B cell (primary cell): ENCODE measurements around the gene ITSN1. TPM values are rescaled to one million over a fixed set of nuclear protein-coding genes. Genes with fewer than 3 reads are reported as not detected.

Experiments used
- ATAC-seq: fragments of 200-7000 bp; cut with Tn5 transposase; one replicate; pipeline ENCODE4 v1.10.0; 2021; ENCODE audit warnings: low read depth, mild to moderate bottlenecking, moderate number of reproducible peaks, moderate library complexity
- CTCF ChIA-PET: fragments of 350-600 bp; sonication (Branson Sonifier 250); formaldehyde crosslinking; loops from one replicate; lab custom pipeline; 2021; ENCODE audit warnings: antibody characterized with exemption, inconsistent platforms; lab: Charles Lee
- POLR2A ChIA-PET: fragments of 350-600 bp; sonication (Branson Sonifier 250); formaldehyde crosslinking; loops from one replicate; lab custom pipeline; 2021; ENCODE audit warnings: antibody characterized with exemption; lab: Charles Lee
- DNase-seq: peaks from one replicate; pipeline ENCODE4 v3.0.0; 2013
- H2AFZ ChIP-seq: 2 replicates; pipeline ENCODE4 v1.6.1; 2012; ENCODE audit warnings: mild to moderate bottlenecking, low read depth, low read length; ENCODE audit not compliant: insufficient read depth, poor library complexity, severe bottlenecking
- H3K27ac ChIP-seq, 2 donors: 1 replicate in 1 of 2; 2 replicates in 1 of 2; pipeline ENCODE4 v1.5.1; 2012 to 2013; ENCODE audit warnings: low read length in 2 of 2, mild to moderate bottlenecking in 2 of 2, moderate library complexity in 1 of 2
- H3K27me3 ChIP-seq, 4 experiments: fragments of 200-600 bp in 1 of 4; sonication (generic) in 1 of 4; replicated peaks in 1 of 4; 1 replicate in 2 of 4; 2 replicates in 2 of 4; pipeline versions ENCODE4 v1.6.1 to v1.7.0; 2013 to 2016; ENCODE audit warnings: low read length in 3 of 4, mild to moderate bottlenecking in 2 of 4, mixed read lengths in 1 of 4, moderate library complexity in 1 of 4; ENCODE audit not compliant: insufficient read depth in 4 of 4, control insufficient read depth in 3 of 4; ENCODE audit errors: control extremely low read depth in 1 of 4
- H3K36me3 ChIP-seq, 2 experiments: replicated peaks in 1 of 2; 1 replicate in 1 of 2; 2 replicates in 1 of 2; pipeline versions ENCODE4 v1.6.1 to v1.7.1; 2013; ENCODE audit warnings: low read length in 1 of 2; ENCODE audit not compliant: insufficient read depth in 2 of 2, control insufficient read depth in 1 of 2; ENCODE audit errors: control extremely low read depth in 1 of 2, extremely low read depth in 1 of 2
- H3K4me1 ChIP-seq, 2 donors: fragments of 200-600 bp in 1 of 2; sonication (generic) in 1 of 2; 1 replicate in 1 of 2; 2 replicates in 1 of 2; pipeline versions ENCODE4 v1.5.1 to v1.6.1; 2013 to 2017; ENCODE audit warnings: low read length in 2 of 2; ENCODE audit not compliant: control insufficient read depth in 2 of 2, insufficient read depth in 2 of 2
- H3K4me2 ChIP-seq: replicated peaks from 2 replicates; pipeline ENCODE3; 2012; ENCODE audit warnings: mild to moderate bottlenecking, low read depth, low read length; ENCODE audit not compliant: poor library complexity, severe bottlenecking
- H3K4me3 ChIP-seq, 5 experiments: fragments of 200-600 bp in 1 of 5; sonication (generic) in 1 of 5; 1 replicate in 3 of 5; 2 replicates in 2 of 5; pipeline versions ENCODE4 v1.5.1 to v1.7.0; 2011 to 2016; ENCODE audit warnings: low read length in 4 of 5, mild to moderate bottlenecking in 4 of 5, low read depth in 2 of 5, control low read depth in 1 of 5, moderate library complexity in 1 of 5; ENCODE audit not compliant: insufficient read depth in 1 of 5; ENCODE audit errors: control extremely low read depth in 1 of 5, extremely low read depth in 1 of 5
- H3K79me2 ChIP-seq: fragments of 200-600 bp; sonication (generic); one replicate; pipeline ENCODE4 v1.6.0; 2016; ENCODE audit warnings: low read length; ENCODE audit not compliant: control insufficient read depth, insufficient read depth
- H3K9ac ChIP-seq: fragments of 200-600 bp; sonication (generic); 2 replicates; pipeline ENCODE4 v1.6.1; 2017; ENCODE audit warnings: mild to moderate bottlenecking, low read length, moderate library complexity
- H3K9me3 ChIP-seq, 3 donors: one replicate each; pipeline versions ENCODE4 v1.6.1 to v1.7.1; 2013; ENCODE audit warnings: low read length in 2 of 3; ENCODE audit not compliant: control insufficient read depth in 2 of 3, insufficient read depth in 1 of 3; ENCODE audit errors: control extremely low read depth in 1 of 3
- H4K20me1 ChIP-seq: 2 replicates; pipeline ENCODE4 v1.6.0; 2012; ENCODE audit warnings: mild to moderate bottlenecking, low read length; ENCODE audit not compliant: insufficient read depth, control insufficient read depth, poor library complexity, severe bottlenecking
- H3K27ac Mint-ChIP-seq: one replicate; pipeline ENCODE4 v1.8.0; 2021; ENCODE audit warnings: mixed read lengths
- H3K27me3 Mint-ChIP-seq: one replicate; pipeline ENCODE4 v1.8.0; 2021; ENCODE audit warnings: mixed read lengths
- H3K4me1 Mint-ChIP-seq: one replicate; pipeline ENCODE4 v1.8.0; 2021; ENCODE audit warnings: mixed read lengths
- H3K4me3 Mint-ChIP-seq: one replicate; pipeline ENCODE4 v1.8.0; 2021; ENCODE audit warnings: mixed read lengths
- H3K9me3 Mint-ChIP-seq: one replicate; pipeline ENCODE4 v1.8.0; 2022; ENCODE audit warnings: mixed read lengths; ENCODE audit not compliant: insufficient read depth
- CTCF ChIP-seq: fragments of 200-600 bp; IDR thresholded peaks from one replicate; pipeline ENCODE4 v1.8.0; 2022; ENCODE audit warnings: antibody characterized with exemption, mild to moderate bottlenecking
- EZH2 ChIP-seq: IDR thresholded peaks from 2 replicates; pipeline ENCODE4 v1.6.1; 2012; ENCODE audit warnings: borderline replicate concordance, low read depth, mild to moderate bottlenecking, moderate library complexity, low read length; ENCODE audit not compliant: insufficient read depth, poor library complexity, severe bottlenecking
- WGBS: methylation state at CpG from one replicate; pipeline ENCODE4 v1.1.5; 2013; ENCODE audit warnings: missing lambda C conversion rate; ENCODE audit not compliant: insufficient coverage; 5-methylcytosine and 5-hydroxymethylcytosine counted together
- intact Hi-C: fragments of 100-400 bp; cut with micrococcal nuclease; formaldehyde crosslinking; loops from one replicate; pipeline ENCODE4 v1.10.0; 2022
- polyA plus RNA-seq: library from polyadenylated mRNA; depleted of rRNA; stranded (reverse); fragments of >200 nt; gene quantifications from 2 replicates; pipeline ENCODE4 v1.2.3, GENCODE V29; 2012
- total RNA-seq, 2 donors: library from RNA; stranded (reverse); fragments of 120-200 nt in 1 of 2; gene quantifications; 1 replicate in 1 of 2; 2 replicates in 1 of 2; pipeline versions ENCODE4 v1.2.3 to v1.2.4, GENCODE V29; 2013 to 2022

ITSN1 gene
- total and polyA plus RNA-seq, 2 donors (not counting 1 experiment from before 2014, with no cell fraction given) = 0.31 to 2.4 TPM

DNA sequence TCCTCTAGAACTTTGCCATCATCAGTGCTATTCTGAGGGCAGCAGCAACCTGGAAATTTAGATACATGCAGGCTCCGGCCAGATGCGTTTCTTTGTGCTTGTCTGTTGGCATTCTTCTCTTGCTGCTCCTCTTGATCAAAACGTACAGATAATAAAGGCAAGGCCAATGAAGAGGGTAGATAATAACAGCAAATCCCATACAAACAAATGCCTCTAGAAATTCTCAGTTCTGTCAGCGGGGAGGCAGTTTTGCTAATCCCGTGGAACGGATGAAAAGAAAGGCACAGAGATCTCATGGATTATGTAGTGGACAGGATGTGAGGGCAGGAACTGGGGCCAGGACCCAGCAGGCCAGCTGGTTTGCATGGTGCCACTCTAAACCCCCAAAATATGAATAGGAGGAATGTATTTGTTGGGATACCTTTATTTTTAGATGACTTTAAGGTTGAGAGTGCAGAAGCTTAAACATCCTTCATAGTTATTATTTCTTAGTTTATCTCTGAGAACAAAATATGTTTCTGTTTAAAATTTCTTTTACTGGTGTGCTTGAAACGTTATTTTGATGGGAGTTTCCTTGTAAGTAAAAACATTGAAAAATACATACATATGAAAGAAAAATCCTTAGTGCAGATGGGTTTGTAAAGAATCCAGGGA lies 1.5 kb downstream of the ITSN1 start:
- Histone ChIP-seq H3K27me3 (peaks cover 0 to 27% (median 19%) of the 10 kb centered on the region in 4 experiments), H4K20me1 (peaks cover 7% of the 10 kb centered on the region), H3K4me2 (peak overlapping the region; percentile 76), H3K4me1 (peaks cover 16 to 20% of the 10 kb centered on the region in 2 donors), H3K4me3 (peak overlapping the region in 1 of 5 experiments; percentile 75), H2AFZ (peak overlapping the region; percentile 92), H3K27ac (no peak overlapping the region), H3K79me2 (peaks cover 23% of the 10 kb centered on the region), H3K36me3 (no peaks in the 10 kb centered on the region), H3K9ac (peak overlapping the region; percentile 68), H3K9me3 (no peaks in the 10 kb centered on the region)
- no peak for TF ChIP-seq CTCF
- no peak for TF ChIP-seq EZH2
- no CpG with 5 or more reads among the region's 7 CpGs for WGBS
- no peak for DNase-seq
- CTCF ChIA-PET = interaction anchor here (0.5 to 1.9 kb wide), 2 partner anchors 38 to 454 kb away, joined by 3 to 6 read pairs; no protein-coding TSS in a partner anchor
- Mint-ChIP-seq H3K4me1 (peaks cover 21% of the 10 kb centered on the region), H3K4me3 (peak overlapping the region; percentile 90), H3K27me3 (peaks cover 27% of the 10 kb centered on the region), H3K9me3 (no peaks in the 10 kb centered on the region), H3K27ac (no peak overlapping the region)
- POLR2A ChIA-PET = no interaction called here
- ATAC-seq = no peak
- intact Hi-C loops = loop anchor here (2.0 to 5.0 kb wide), 3 partner anchors 429 to 1366 kb away; partner anchors contain the start of genes MIS18A, MRPS6, SLC5A3 and SYNJ1
